Measurements from ENCODE around the gene ZNF891.

- TF ChIP-seq EZH2phosphoT487 (IDR thresholded peaks at IDR 0.05; ENCODE audit: insufficient read depth, low read depth) = no peak
- no peak for TF ChIP-seq EZH2 (IDR thresholded peaks at IDR 0.05; ENCODE audit: insufficient read depth, poor library complexity, severe bottlenecking)
Observed at GRCh38 chr12:133061954-133062353, 68.1 kb downstream of the ZNF891 start.

All from GM23248 (cell line).